ENCODE results near the gene SNX27.
A peak's percentile ranks its signal among the peaks of the same experiment; 100 is the strongest.

The SNX27 gene

DNA sequence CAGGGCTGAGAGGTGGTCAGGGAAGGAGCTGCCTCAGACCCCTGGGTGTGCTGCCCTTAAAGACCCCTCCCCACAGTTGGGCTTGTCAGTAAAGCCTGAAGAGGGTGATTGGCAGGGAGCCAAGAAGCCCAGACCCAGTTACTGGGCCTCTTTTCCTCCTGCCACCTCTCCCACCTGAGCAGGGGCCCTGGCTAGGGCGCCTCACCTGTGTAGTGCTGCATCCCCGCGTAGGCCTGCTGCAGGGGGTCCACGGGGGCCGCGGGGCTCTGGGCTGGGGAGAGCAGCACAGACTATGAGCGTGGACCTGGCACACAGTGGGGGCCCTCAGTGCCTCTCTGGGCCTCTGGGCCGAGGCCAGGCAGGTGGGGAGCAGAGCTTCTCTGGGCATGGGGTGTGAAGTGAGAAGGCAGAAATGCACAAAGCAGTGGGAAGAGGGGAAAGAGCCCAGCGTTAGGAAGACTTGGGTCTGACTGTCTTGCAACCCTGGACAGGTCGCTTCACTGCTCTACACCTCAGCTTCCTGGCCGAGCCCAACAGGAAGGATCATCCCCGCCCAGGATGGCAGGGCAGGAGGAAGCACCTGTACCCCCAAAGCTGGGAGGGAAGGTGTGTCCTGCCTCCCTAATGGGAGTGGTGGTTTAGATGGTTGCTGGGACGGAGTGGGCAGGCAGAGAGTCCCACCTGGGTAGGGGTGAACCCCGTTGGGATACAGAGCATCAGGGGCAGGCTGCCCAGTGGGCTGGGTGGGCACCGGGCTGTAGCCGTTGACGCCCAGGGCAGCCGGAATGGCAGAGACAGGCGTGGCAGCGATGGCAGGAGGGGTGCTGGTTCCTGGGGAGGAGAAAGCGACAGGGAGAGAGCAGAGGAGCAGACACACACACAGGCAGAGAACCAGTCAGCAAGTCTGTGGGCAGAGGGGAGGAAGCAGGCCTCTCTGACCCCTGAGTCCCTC, 94.9 kb downstream of the SNX27 start:
- no peak for DNase-seq

DNA sequence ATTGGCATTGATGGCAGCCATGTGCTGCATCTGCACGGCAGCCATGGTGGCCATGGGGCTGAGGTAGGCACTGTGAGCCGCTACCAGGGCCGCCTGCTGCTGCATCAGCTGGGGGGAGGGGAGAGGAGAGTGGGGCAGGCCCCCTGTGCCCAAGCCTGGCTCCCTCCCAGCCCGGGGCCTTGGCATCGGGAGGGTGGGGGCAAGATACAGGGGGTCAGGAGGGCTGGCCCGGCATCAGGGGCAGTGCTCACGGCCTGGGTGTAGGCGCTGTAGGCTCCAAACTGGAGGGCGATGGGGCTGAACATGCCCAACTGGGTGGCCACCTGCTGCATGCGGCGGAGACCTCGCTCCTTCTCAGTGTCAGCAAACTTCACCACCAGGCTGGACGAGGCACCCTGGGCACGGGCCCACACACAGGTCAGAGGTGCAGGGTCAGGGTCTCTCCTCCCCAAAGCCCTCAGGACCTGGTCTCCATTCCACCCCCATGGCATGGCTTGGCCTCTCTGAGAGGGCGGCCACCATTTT, 95.8 kb downstream of the SNX27 start:
- DNase-seq = no peak

DNA sequence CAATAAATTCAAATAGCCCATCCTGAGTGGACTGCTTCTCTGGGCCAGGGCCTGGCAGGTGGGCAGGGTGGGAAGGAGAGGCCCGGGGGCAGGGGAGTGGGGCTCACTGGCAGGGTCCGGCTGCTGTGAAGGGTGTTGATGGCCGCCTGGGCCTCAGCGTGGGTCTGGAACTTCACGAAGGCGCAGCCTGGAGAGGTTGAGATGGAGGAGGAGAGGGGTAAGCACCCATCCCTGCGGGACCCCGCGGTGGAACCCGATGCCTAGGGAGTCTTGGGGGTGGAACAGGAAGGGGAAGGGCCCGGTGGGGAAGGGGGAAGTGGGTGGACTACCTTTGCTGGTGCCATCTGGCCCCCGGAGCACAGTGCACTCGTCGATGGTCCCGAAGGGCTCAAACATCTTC, 97.0 kb downstream of the SNX27 start:
- DNase-seq = no peak

DNA sequence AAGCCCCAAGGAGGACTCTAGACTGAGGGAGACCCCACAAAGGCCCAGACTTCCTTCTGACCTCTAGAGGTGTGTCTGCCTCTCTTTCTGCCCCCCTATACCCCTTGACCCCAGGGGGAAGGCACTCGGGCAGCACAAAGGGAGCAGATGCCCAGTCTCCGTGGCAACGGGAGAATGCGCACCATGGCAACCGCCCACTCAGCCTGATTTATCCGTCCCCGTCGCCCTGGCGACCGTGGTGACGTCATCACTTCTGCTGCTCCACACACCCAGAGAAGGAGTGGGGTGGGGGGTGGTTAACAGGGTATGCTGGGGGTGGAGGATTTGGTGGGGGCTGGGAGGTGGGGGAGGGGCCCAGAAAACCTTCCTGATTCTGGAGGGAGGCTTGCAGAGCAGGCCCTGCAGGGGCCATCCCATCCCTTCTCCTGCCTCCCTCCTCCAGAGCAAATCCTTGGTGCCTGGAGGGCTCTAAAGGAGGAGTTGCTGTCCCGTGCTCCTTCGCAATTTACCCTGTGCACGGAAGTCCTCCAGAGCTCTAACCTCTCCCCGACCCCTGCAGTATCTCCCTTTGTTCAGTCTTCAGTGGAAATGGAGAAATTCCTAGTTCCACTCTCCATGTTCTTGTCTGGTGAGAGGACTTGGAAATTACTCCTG, 98.5 kb downstream of the SNX27 start:
- DNase-seq = peak; percentile 18

DNA sequence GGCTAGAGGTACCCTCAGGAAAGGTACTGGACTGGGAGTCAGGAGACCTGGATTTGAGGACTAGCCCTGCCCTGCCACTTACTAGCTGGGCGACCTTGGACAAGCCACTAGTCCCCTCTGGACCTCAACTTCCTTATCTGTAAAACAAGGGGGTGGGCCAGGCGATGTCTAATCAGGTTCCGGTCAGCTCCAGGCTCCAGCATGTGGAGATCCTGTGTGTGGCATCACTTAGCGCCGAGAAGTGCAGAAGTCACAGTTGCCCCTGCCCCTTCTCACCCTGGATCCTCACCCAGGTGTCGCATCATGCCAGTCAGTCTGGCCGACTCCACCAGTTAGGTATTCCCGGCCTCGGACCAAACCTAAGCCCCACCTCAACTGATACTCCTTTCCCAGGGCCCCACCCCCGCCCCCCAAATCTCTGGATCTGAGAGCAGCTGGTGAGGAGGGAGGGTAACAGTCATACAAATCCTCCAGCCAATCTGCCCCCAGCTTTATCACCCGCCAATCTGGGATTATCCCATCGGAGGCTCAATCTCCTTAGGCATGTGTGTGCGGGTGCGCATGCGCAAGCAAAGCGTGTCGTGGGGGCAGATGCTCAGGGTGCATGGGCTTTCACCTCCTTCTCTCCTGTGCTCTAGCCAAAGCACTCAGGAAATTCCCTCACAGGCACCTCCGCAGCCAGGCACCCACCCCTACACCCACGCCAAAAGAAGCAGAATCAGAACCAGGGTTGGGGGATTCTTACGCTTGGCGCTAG, 99.4 kb downstream of the SNX27 start:
- DNase-seq = no peak

DNA sequence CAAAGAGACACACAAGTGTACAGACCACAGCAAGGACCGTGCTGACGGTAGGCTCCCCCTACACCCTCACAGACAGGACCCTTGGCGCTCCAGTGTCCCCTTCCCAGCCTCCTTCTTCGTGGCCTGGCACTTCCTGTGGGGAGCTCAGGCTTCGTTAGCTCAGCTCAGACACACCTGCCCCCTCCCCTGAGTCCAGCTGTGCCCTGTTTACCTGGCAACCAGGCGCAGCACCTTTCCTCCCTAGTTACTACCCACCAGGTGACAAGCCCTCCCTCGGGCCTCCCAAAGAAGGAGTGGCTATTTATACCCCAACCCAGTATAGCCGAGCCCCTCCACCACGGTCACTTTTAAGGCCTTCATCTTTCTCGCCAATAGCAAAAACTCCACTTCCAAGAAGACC, 100.1 kb downstream of the SNX27 start:
- DNase-seq = no peak

DNA sequence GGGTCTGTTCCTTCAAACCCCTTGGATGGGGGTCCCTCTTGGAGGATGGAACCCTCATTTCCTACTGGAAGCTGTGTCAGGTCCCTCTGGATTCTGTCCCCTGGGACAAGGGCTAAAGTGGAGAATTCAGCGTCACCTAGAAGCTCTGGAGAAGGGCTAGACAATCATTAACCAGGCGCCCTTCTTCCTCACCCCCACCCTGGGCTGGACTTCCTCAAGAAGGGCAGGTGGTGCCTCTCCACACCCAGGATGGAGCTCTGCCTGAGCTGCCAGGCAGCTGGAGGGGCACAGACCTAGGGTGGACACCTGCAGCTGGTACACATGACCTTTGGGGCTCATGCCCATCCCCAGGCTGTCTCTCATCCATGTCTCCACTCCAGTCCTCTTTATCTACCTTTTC, 101.2 kb downstream of the SNX27 start:
- no peak for DNase-seq

DNA sequence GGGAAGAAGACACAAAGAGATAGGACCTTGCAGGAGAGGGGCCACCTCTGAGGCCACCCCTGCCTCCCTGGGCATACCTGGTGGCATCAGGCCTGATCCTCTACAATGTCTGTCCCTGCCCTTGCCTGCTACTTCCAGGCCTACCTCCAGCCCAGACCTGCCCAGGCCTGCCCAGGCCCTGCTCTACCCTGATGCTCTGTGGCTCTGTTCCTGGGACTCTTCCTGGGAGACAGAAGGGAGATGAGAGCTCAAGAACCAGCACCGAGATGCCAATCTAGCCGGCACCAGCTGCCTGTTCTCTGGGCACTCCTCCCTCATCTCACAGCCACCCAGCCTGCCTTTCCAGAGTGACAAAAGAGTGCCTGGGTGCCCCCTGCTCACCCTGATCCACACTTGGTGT, 102.0 kb downstream of the SNX27 start:
- DNase-seq = no peak

DNA sequence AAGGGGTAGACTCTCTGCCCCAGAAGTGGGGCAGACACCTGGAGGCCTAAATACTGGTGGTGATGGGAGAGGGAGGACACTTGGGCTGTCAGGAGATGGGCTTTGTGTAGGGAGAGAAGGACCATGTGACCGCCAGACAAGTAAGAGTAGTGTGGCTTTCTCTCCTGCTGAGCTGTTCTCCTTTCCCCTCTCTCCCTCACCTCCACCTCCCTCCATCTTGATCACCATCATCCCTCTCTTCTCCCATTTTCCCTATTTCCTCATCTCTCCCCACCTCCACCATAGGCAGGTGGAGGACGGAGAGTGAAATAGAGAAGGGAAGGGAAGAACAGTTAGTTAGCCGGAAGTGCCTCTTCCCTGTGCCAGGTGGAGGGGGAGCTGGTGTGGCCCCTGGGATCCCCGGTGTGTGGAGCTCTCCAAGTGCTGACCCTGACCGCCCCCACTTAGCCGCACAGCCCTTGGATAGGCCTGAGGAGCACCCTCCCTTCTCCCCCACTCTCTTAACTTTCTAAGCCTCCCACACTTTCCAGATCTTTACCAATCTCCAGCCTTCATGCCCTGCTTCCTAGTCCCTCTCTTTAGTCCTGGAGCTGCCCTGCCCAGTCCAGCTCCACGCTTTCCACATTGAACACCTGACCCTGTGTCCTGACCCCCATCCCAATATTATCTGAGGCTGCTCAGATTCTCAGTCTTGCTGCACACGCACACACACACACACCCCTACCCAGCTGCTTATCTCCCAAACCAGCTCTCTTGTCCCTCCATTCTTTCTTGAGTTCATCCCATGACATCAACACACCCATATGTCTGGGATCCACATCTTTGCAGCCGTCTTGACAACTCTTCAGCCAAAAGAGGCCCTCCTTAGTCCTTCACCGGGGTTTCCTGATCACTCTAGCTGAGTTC, 103.2 kb downstream of the SNX27 start:
- no peak for DNase-seq

DNA sequence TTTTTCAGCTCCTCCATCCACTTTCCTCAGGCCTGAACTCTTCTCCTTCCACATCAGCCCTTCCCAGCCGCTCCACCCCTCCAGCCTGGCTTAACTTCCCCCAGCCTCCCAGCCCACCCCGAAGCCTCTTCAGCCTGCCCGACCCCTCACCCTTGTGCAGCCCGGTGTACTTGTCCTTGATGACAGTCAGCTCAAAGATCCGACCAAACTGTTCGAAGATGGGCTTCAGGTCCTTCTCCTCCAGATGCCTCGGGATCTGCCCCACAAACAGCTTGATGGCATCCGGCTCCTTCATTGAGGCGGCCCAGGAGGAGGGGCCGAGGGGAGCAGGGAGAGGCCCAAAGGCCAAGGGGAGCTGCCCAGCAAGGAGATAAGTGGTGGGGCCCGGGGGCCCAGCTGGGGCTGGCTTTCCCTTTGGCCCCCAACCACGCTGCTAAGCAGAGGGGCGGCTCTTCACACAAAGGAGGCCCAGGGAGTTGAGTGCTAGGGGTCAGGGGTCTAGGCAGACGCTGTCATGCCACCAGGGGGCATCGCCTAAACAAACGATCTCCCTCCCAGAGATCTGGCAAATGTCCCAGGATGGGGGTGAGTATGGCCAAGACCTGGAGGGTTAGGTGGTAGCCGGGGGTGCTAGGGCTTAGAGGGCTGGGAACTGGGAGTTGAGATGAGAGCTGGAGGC, 104.0 kb downstream of the SNX27 start:
- no peak for DNase-seq

DNA sequence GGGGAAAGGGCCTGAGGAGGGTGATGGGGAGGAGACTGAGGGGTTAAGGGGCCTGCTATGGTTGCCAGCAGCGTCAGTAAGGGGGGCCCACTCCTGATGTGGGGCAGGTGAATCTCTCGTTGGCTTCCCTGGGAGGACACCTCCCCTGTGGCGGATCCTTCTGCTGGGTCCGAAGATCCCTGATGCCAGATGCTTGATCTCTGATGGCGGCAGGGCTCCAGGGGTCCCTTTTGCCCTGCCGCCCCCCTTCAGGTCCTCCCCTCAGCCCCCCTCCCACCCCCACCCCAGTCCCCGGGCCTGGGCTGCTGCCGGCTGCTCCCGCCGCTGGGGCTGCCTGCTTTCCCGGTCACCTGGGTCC, 104.5 kb downstream of the SNX27 start:
- no peak for DNase-seq

DNA sequence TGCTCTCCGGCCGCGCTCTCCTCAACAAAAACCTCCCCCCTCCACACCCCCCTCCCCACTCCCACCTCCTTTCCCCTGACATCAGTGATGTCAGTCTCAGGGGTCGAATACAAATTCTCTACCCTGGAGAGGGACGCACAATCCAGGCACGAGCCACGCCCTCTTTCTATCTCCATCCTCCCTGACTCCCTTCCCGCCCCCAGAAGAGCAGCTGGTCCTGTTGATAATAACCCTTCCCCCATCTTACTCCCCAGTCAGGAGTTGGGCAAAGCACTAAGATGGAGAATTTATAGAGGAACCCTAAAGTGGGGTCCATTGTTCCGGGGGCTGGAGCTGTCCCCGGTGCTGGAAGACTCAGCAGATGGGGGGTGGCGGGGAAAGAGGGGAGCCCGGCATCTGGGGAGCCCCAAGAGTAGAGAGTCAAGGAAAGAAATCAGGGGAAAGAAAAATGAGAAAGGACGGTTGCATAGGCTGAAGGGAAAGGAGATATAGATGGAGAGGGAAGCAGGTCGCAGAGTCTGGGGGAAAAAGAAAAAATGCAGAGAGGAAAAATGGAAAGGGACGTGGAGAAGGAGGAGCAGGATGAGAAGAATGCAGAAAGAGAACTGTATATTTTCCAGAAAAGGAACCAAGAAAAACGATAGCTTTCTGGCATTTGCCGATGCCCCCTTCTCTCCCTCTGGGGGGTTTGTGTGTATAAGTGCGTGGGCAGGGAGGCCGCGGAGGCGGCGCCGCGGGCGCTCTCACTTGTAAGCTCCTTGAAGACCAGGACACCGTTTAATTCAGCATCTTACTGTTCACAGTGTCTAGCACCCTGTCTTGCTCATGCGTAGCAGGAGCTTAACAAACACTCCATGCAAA, 105.2 kb downstream of the SNX27 start, which contains the start of gene CELF3:
Gene CELF3 (minus strand): TSS at position 33 of the 861 bp plus-strand sequence. CDS start 783 bp downstream, outside the sequence.
- DNase-seq = peak; percentile 12

DNA sequence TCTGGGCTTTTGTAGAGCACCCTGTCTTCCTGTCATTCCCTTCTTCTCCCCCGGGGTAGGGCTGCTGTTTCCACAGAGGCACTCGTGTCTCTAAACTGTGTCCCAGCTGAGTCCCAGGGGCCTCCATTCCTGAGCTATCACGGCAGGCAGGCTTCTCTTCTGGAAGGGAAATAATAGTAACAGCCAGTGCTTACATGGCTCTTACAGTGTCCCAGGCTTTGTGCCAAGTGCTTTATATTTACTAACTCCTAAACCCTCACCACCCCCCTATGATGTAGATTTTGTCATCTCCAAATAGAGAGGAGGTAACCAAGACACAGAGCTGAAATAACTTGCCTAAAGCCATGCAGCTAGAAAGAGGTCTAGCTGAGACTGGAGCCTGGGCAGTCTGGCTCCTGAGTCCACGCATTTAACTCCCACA, 106.2 kb downstream of the SNX27 start:
- DNase-seq = no peak

DNA sequence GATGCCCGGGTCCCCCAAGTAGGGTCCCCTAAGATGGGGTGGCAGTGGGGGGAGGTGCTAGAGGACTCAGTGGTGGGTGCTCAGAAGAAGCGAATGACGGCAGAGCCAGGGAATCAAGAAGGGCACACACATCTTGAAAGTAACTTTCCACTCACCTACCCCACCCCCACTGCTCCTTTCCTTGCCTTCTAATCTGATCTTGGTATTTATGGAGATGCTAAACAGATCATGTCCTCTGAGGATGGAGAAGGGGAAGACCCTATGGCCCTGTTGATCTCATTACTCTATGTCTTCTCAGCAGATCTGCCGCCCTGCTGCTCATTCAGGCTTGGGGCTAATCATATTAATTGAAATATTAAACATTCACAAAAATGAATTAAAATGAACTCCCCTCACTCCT, 106.8 kb downstream of the SNX27 start:
- no peak for DNase-seq

DNA sequence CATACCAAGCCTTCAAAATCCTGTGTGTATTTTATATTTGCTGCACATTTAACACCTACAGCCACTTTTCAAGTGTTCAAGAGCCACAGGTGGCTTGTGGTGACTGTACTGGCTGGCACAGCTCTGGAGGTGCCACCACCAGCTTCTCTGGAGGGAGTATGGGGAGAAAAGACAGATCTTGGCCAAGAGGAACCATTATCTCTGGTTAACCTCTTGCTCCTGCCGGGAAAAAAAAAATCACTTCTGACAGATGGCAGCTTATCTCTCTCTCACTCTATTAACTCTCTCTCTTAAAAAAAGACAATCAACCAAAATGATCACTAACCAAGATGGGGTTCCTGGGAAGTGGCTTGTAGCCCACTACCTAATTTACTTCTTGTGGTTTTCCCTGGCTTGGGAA, 108.3 kb downstream of the SNX27 start:
- no peak for DNase-seq

DNA sequence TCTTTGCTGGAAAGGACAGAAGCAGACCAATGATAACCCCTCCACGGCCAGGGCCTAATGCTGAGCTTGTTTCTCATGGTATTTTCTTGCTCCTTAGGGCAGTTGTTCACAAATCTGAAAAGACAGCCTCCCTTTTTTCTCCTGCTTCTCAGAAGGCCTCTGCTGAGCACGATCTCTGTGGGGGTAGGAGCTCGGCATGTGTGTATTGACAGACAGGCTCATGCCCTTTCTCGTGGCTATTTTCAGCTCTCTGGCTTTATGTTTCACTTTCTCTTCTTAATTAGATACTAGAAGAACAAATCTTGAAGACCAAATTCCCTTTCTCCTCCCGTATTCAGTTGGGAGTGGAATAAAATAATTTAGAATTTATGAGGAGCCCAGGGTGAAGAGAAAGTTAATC, 108.7 kb downstream of the SNX27 start:
- peak; percentile 2 for DNase-seq

DNA sequence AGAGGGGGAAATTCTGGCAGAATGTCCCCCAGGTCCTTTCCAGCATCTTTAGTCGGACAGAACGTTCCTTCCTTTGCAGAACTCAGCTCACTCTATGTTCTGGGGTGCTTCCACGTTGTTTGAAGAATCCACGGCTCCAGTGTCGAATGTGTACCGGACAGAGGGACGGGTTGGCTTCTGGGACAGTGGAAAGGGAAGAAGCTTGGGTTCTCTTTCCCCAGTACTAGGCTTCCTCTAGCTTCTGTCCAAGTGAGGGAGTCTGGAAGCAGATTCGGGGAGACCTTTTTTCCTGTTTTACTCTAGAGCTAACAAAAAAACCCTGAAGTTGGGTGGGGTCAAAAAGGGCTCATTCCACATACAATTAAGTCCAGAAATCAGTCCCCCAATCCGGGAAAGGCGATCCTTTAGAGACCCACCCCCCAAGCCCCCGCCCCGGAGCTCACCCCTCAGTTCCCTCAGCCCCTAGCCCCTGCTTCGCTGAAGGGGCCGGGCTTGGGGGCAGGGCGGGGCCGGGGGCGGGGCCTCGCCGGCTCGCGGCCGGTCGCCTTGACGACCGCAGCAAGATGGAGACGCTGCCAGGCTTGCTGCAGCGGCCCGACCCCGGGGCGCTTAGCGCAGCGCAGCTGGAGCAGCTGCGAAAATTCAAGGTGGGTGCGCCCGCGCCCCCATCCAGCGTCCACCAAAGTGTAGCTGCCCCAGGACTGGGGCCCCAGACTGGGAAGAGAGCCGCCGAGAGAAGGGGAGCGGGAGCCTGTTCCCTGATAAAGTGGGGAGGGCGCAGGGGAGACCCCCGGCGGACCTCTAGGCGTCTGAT, 109.3 kb downstream of the SNX27 start, which contains the start of gene RIIAD1:
Gene RIIAD1 (plus strand): TSS at position 549 of the 814 bp plus-strand sequence. CDS start 15 bp downstream, at position 564.
- peak; percentile 59 for DNase-seq

DNA sequence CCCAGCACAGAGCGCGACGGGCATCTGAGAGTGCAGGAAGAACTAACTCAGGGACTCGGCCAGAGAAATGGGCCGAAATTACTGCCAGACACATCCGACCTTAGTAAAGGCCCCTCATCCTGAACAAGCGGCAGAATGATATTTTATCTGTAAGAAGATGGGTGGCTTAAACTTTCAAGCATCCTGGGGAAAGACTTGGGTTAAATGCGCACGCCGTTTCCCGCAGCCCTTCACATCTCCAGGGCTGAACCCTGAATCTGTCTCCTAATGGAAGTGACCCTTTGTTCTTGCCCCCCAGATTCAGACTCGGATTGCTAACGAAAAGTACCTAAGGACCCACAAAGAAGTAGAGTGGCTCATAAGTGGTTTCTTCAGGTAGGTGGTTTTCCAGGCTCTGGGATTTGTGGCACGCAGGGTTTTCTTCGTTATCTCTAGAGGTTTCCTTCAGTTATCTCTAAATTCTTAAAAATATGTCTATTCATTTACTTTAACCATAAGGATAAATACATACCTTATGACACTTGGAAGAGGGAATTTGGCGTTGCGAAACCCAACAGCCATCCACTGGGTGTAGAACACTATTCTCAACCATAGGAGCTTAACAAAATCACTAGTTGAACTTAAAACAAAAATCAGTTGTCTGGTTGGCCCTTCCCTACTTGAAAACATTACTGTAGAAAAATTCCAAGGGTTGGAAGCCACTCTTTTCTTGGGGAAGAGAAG, 110.1 kb downstream of the SNX27 start:
- DNase-seq = no peak

Measured in CD4-positive, alpha-beta T cell treated with Interleukin-12 subunit alpha and Interleukin-12 subunit beta, for 1 hour (primary cell).